ENCODE results near the gene REG4.
A peak's percentile ranks its signal among the peaks of the same experiment; 100 is the strongest.

The REG4 gene

GRCh38 chr1:119781434-119782210 is 29.6 kb downstream of the REG4 start:
- no peak overlapping the region for H3K4me3 ChIP-seq (ENCODE audit: low read length)
- no peak for DNase-seq (ENCODE audit: low read depth)
- TF ChIP-seq CTCF (conservative IDR thresholded peaks at IDR 0.05; ENCODE audit: low read depth, low read length), result peak; percentile 5

- DNase-seq (ENCODE audit: low read depth), result no peak
- H3K4me3 ChIP-seq (ENCODE audit: low read length), result no peak overlapping the region
- no peak for TF ChIP-seq CTCF (conservative IDR thresholded peaks at IDR 0.05; ENCODE audit: low read depth, low read length)
Observed at GRCh38 chr1:119779869-119780356, 31.3 kb downstream of the REG4 start.

- H3K4me3 ChIP-seq (ENCODE audit: low read length), result no peak overlapping the region
- DNase-seq (ENCODE audit: low read depth), result no peak
- TF ChIP-seq CTCF (conservative IDR thresholded peaks at IDR 0.05; ENCODE audit: low read depth, low read length), result no peak
Observed at GRCh38 chr1:119778886-119779560, 32.2 kb downstream of the REG4 start.

DNA sequence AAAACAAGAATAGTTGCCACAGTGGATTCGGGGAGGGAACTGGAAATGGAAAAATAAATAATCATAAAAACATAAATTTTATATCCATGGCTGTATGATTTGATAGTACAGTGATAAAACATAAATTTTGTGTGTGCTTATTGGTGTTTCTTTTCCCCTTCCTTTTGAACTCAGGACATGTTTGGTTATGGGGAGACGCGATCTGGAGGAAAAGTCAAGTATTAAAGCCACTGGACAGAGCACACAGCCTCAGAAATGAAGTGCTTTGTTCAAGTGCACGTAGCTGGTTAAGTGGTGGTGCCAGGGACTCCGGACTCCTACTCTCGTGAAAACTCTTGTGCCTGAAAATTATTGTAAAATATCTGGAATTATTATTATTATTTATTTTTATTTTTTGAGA is 32.9 kb downstream of the REG4 start:
- no peak for TF ChIP-seq CTCF (conservative IDR thresholded peaks at IDR 0.05; ENCODE audit: low read depth, low read length)
- DNase-seq (ENCODE audit: low read depth), result no peak
- no peak overlapping the region for H3K4me3 ChIP-seq (ENCODE audit: low read length)

- DNase-seq (ENCODE audit: low read depth), result no peak
- TF ChIP-seq CTCF (conservative IDR thresholded peaks at IDR 0.05; ENCODE audit: low read depth, low read length), result no peak
- H3K4me3 ChIP-seq (ENCODE audit: low read length), result no peak overlapping the region
Observed at GRCh38 chr1:119774746-119775490, 36.3 kb downstream of the REG4 start.

- H3K4me3 ChIP-seq (ENCODE audit: low read length), result no peak overlapping the region
- no peak for TF ChIP-seq CTCF (conservative IDR thresholded peaks at IDR 0.05; ENCODE audit: low read depth, low read length)
- peak; percentile 72 for DNase-seq (ENCODE audit: low read depth)
Observed at GRCh38 chr1:119773711-119774241, 37.5 kb downstream of the REG4 start.

All from retinal pigment epithelial cell (primary cell).